ENCODE measurements around the gene PTPRF. TPM values are rescaled to one million over a fixed set of nuclear protein-coding genes. Genes with fewer than 3 reads are reported as not detected.
"Not testable (repeated sequence)": the region's sequence is repeated elsewhere in the genome, so short reads cannot be mapped to it uniquely, and the experiment has no call there.

PTPRF gene
- total RNA-seq, 1 donor from 2014 or later = 145 TPM

DNA sequence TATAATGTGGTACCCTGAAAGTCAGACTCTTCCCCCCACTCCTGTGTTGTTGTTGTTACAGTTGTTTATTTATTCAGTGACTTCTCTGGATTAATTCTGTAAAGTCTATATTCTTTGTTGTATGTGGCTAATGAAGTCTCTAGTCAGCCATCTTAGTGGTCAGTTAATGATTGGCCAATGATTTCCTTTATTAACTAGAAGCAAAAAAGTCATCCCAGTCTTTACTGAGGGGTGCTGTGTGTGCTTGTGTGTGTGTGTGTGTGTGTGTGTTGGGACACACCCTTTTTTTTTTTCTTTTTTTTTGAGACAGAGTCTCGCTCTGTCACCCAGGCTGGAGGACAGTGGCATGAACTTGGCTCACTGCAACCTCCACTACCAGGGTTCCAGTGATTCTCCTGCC is 39.6 kb upstream of the PTPRF start:
- Mint-ChIP-seq H3K4me1 (ENCODE audit: unreplicated experiment) (peaks cover 9% of the 10 kb centered on the region), H3K27me3 (ENCODE audit: unreplicated experiment) (no peaks in the 10 kb centered on the region), H3K9me3 (ENCODE audit: unreplicated experiment) (no peaks in the 10 kb centered on the region), H3K36me3 (ENCODE audit: low read depth, unreplicated experiment) (no peaks in the 10 kb centered on the region), H3K27ac (ENCODE audit: unreplicated experiment) (no peak overlapping the region), H3K4me3 (ENCODE audit: unreplicated experiment) (no peak overlapping the region)
- TF ChIP-seq, protein P1, sequence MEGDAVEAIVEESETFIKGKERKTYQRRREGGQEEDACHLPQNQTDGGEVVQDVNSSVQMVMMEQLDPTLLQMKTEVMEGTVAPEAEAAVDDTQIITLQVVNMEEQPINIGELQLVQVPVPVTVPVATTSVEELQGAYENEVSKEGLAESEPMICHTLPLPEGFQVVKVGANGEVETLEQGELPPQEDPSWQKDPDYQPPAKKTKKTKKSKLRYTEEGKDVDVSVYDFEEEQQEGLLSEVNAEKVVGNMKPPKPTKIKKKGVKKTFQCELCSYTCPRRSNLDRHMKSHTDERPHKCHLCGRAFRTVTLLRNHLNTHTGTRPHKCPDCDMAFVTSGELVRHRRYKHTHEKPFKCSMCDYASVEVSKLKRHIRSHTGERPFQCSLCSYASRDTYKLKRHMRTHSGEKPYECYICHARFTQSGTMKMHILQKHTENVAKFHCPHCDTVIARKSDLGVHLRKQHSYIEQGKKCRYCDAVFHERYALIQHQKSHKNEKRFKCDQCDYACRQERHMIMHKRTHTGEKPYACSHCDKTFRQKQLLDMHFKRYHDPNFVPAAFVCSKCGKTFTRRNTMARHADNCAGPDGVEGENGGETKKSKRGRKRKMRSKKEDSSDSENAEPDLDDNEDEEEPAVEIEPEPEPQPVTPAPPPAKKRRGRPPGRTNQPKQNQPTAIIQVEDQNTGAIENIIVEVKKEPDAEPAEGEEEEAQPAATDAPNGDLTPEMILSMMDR (IDR thresholded peaks at IDR 0.05; ENCODE audit: unreplicated experiment) = no peak
- no peak for DNase-seq (ENCODE audit: low spot score)

DNA sequence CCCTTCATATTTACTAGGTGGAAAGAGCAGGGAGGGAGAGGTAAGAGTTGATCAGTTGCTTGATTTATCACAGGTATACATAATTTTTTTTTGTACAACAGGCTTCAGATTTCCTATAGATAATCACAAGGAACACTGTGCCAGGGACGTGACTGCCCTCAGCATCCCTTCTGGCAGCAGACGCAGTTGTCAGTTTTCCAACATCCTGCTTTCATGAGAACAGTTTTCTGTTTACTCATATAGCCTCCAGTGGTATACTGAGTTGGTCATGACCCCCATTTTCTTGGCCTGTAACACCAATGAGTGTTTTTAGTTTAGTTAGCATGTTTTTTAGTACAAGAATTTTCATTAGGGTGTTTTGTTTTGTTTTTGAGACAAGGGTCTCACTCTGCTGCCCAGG is 37.9 kb upstream of the PTPRF start:
- Mint-ChIP-seq H3K4me1 (ENCODE audit: unreplicated experiment) (peaks cover 9% of the 10 kb centered on the region), H3K36me3 (ENCODE audit: low read depth, unreplicated experiment) (no peaks in the 10 kb centered on the region), H3K4me3 (ENCODE audit: unreplicated experiment) (no peak overlapping the region), H3K27ac (ENCODE audit: unreplicated experiment) (no peak overlapping the region), H3K27me3 (ENCODE audit: unreplicated experiment) (no peaks in the 10 kb centered on the region), H3K9me3 (ENCODE audit: unreplicated experiment) (no peaks in the 10 kb centered on the region)
- TF ChIP-seq, protein P1 (IDR thresholded peaks at IDR 0.05; ENCODE audit: unreplicated experiment) = no peak
- no peak for DNase-seq (ENCODE audit: low spot score)

DNA sequence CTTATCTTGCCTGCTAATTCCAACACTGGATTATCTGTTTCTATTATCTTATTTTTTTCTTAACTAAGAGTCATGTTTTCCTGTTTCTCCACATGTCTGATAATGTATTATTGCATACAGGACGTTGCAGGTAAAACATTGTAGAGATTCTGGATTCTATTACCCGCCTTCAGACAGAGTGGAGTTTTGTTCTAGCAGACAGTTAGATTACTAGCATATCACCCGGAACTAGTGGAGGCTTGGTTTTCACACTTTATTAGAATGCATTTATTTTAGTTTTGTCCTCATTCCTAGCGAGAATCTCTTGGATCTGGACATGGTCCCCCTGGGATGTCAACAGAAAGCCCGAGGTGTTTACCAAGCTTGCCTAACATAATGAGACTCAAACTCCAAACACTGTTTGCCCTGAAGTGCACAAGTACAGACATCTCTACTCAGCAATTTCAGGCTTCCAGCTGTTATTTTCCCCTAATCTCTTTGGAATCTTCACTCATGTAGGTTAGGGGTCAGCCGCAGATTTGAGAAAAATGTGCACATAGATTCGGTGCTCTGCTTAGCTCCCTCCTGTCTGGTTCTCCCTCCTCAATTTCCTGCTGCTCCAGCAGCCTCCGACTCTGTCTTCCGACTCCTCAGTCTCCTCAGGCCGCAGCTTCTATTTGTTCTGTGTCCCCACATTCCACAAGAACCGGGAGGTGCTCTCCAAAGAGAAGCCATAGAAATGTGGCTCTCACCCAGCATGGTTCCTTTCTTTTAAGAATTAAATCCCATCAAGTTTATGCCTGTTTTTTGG is 36.8 kb upstream of the PTPRF start:
- no peaks in the 10 kb centered on the region for H3K36me3 Mint-ChIP-seq (ENCODE audit: low read depth, unreplicated experiment)
- no peak overlapping the region for H3K4me3 Mint-ChIP-seq (ENCODE audit: unreplicated experiment)
- H3K27ac Mint-ChIP-seq (ENCODE audit: unreplicated experiment) = no peak overlapping the region
- TF ChIP-seq, protein P1 (IDR thresholded peaks at IDR 0.05; ENCODE audit: unreplicated experiment) = no peak
- DNase-seq (ENCODE audit: low spot score) = no peak
- H3K4me1 Mint-ChIP-seq (ENCODE audit: unreplicated experiment) = peaks cover 9% of the 10 kb centered on the region
- H3K9me3 Mint-ChIP-seq (ENCODE audit: unreplicated experiment) = no peaks in the 10 kb centered on the region
- no peaks in the 10 kb centered on the region for H3K27me3 Mint-ChIP-seq (ENCODE audit: unreplicated experiment)

DNA sequence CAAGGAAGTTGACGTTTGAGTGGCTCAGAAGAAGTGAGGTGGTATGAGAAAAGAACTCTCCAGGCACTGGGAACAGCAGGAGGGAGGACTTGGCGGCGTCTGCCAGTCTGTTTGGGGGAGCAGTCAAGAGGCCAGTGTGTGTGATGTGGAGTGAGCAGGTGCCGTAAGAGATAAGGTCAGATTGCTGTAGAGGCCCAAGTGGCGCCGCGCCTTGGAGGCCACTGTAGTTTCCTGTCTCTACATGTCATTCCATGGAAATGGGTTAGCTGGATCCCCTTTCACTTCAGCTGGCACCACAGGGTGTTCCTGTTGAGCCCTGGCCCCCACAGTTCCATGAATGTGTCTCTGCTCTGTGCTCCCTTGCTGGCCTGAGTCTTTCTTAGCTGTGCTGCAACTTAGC is 35.5 kb upstream of the PTPRF start:
- Mint-ChIP-seq H3K27me3 (ENCODE audit: unreplicated experiment) (no peaks in the 10 kb centered on the region), H3K36me3 (ENCODE audit: low read depth, unreplicated experiment) (no peaks in the 10 kb centered on the region), H3K27ac (ENCODE audit: unreplicated experiment) (no peak overlapping the region), H3K4me1 (ENCODE audit: unreplicated experiment) (peaks cover 9% of the 10 kb centered on the region), H3K4me3 (ENCODE audit: unreplicated experiment) (no peak overlapping the region), H3K9me3 (ENCODE audit: unreplicated experiment) (no peaks in the 10 kb centered on the region)
- TF ChIP-seq, protein P1 (IDR thresholded peaks at IDR 0.05; ENCODE audit: unreplicated experiment) = no peak
- DNase-seq (ENCODE audit: low spot score) = no peak

DNA sequence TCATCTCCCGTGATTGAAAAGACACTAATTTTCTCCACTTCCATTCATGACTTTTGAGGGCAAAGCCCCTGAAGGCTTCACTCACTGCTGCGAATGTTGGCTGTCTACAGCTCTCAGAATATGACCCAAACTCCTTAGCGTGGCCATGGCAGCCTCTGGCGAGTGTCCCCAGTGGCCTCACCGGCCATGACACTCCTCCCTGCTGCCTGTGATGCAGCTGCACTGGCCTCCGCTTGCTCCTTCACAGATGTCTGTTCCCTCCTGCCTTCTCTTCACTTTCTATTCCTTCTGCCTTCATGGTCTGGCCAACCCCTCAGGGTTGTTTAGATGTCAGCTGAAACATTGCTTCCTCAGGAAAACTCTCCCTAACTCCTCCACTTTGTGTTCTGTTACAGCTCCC is 30.8 kb upstream of the PTPRF start:
- Mint-ChIP-seq H3K4me3 (ENCODE audit: unreplicated experiment) (no peak overlapping the region), H3K4me1 (ENCODE audit: unreplicated experiment) (no peaks in the 10 kb centered on the region), H3K27me3 (ENCODE audit: unreplicated experiment) (no peaks in the 10 kb centered on the region), H3K27ac (ENCODE audit: unreplicated experiment) (no peak overlapping the region), H3K9me3 (ENCODE audit: unreplicated experiment) (no peaks in the 10 kb centered on the region), H3K36me3 (ENCODE audit: low read depth, unreplicated experiment) (peaks cover 4% of the 10 kb centered on the region)
- no peak for DNase-seq (ENCODE audit: low spot score)
- TF ChIP-seq, protein P1 (IDR thresholded peaks at IDR 0.05; ENCODE audit: unreplicated experiment) = no peak

DNA sequence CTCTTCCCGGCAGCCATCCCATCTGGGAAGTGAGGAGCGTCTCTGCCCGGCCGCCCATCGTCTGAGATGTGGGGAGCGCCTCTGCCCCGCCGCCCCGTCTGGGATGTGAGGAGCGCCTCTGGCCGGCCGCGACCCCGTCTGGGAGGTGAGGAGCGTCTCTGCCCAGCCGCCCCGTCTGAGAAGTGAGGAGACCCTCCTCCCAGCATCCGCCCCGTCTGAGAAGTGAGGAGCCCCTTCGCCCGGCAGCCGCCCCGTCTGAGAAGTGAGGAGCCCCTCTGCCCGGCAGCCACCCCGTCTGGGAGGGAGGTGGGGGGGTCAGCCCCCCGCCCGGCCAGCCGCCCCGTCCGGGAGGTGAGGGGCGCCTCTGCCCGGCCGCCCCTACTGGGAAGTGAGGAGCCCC is 28.9 kb upstream of the PTPRF start:
- not testable (repeated sequence) for H3K9me3 Mint-ChIP-seq (ENCODE audit: unreplicated experiment); H3K27me3 Mint-ChIP-seq (ENCODE audit: unreplicated experiment); H3K27ac Mint-ChIP-seq (ENCODE audit: unreplicated experiment); H3K36me3 Mint-ChIP-seq (ENCODE audit: low read depth, unreplicated experiment); H3K4me3 Mint-ChIP-seq (ENCODE audit: unreplicated experiment); H3K4me1 Mint-ChIP-seq (ENCODE audit: unreplicated experiment); DNase-seq (ENCODE audit: low spot score)
